H9 (cell line): ENCODE measurements around the gene CAMK2N2. TPM values are rescaled to one million over a fixed set of nuclear protein-coding genes. Genes with fewer than 3 reads are reported as not detected.

Experiments used
- DNase-seq: peaks from one replicate; pipeline ENCODE4 v3.0.0-alpha.2; 2017
- H2AFZ ChIP-seq: one replicate; pipeline ENCODE4 v1.6.1; 2013; ENCODE audit warnings: mild to moderate bottlenecking, low read length, control low read depth, moderate library complexity
- H2AK5ac ChIP-seq: 2 replicates; pipeline ENCODE4 v1.6.1; 2013; ENCODE audit warnings: low read length, control low read depth, mixed read lengths; ENCODE audit not compliant: insufficient read length
- H2BK120ac ChIP-seq: one replicate; pipeline ENCODE4 v1.6.1; 2013; ENCODE audit warnings: low read depth, mild to moderate bottlenecking, low read length, control low read depth, inconsistent platforms; ENCODE audit not compliant: poor library complexity, severe bottlenecking
- H2BK12ac ChIP-seq: 2 replicates; pipeline ENCODE4 v1.6.1; 2013; ENCODE audit warnings: low read length, control low read depth, mixed read lengths, low read depth; ENCODE audit not compliant: insufficient read length
- H2BK15ac ChIP-seq: 2 replicates; pipeline ENCODE4 v1.6.1; 2013; ENCODE audit warnings: low read depth, low read length, control low read depth
- H2BK20ac ChIP-seq: one replicate; pipeline ENCODE4 v1.6.1; 2013; ENCODE audit warnings: low read depth, mild to moderate bottlenecking, low read length, control low read depth, inconsistent platforms; ENCODE audit not compliant: poor library complexity, severe bottlenecking
- H2BK5ac ChIP-seq: 2 replicates; pipeline ENCODE4 v1.6.1; 2013; ENCODE audit warnings: low read length, control low read depth, mixed read lengths; ENCODE audit not compliant: insufficient read length
- H3K14ac ChIP-seq: 2 replicates; pipeline ENCODE4 v1.6.1; 2013; ENCODE audit warnings: low read length, control low read depth; ENCODE audit not compliant: insufficient read depth
- H3K18ac ChIP-seq: 2 replicates; pipeline ENCODE4 v1.6.1; 2013; ENCODE audit warnings: low read depth, mild to moderate bottlenecking, mixed read lengths, low read length, control low read depth; ENCODE audit not compliant: insufficient read length
- H3K23ac ChIP-seq: 2 replicates; pipeline ENCODE4 v1.6.1; 2013; ENCODE audit warnings: low read length, control low read depth, mixed read lengths, low read depth; ENCODE audit not compliant: insufficient read length
- H3K23me2 ChIP-seq: 2 replicates; pipeline ENCODE4 v1.6.1; 2013; ENCODE audit warnings: low read depth, mild to moderate bottlenecking, mixed read lengths, low read length, control low read depth; ENCODE audit not compliant: insufficient read length, poor library complexity, severe bottlenecking
- H3K27ac ChIP-seq: 2 replicates; pipeline ENCODE4 v1.5.1; 2013; ENCODE audit warnings: low read length, control low read depth, mixed read lengths, low read depth; ENCODE audit not compliant: insufficient read length
- H3K27me3 ChIP-seq: 2 replicates; pipeline ENCODE4 v1.6.1; 2013; ENCODE audit warnings: low read length, control low read depth, inconsistent platforms; ENCODE audit not compliant: insufficient read depth
- H3K4ac ChIP-seq: 2 replicates; pipeline ENCODE4 v1.6.1; 2013; ENCODE audit warnings: low read depth, mild to moderate bottlenecking, control low read depth, inconsistent platforms, low read length, moderate library complexity
- H3K4me1 ChIP-seq: 2 replicates; pipeline ENCODE4 v1.6.1; 2013; ENCODE audit warnings: low read length, control low read depth, inconsistent platforms; ENCODE audit not compliant: insufficient read depth
- H3K4me2 ChIP-seq: 2 replicates; pipeline ENCODE4 v1.6.1; 2013; ENCODE audit warnings: low read length, control low read depth, mixed read lengths; ENCODE audit not compliant: insufficient read length, insufficient read depth
- H3K56ac ChIP-seq: 2 replicates; pipeline ENCODE4 v1.6.1; 2013; ENCODE audit warnings: low read depth, mild to moderate bottlenecking, mixed read lengths, low read length, control low read depth; ENCODE audit not compliant: insufficient read length
- H3K79me1 ChIP-seq: 2 replicates; pipeline ENCODE4 v1.6.1; 2013; ENCODE audit warnings: low read depth, mild to moderate bottlenecking, moderate library complexity, low read length, control low read depth, inconsistent platforms; ENCODE audit not compliant: insufficient read depth, poor library complexity, severe bottlenecking
- H3K79me2 ChIP-seq: 2 replicates; pipeline ENCODE4 v1.6.1; 2013; ENCODE audit warnings: low read length, control low read depth, inconsistent platforms; ENCODE audit not compliant: insufficient read depth
- H3K9ac ChIP-seq: 2 replicates; pipeline ENCODE4 v1.6.1; 2013; ENCODE audit warnings: low read length, control low read depth, mixed read lengths; ENCODE audit not compliant: insufficient read length; ENCODE audit errors: extremely low read depth
- H3K9me3 ChIP-seq: one replicate; pipeline ENCODE4 v1.6.1; 2013; ENCODE audit warnings: low read depth, low read length, inconsistent platforms; ENCODE audit not compliant: control insufficient read depth
- H3T11ph ChIP-seq: one replicate; pipeline ENCODE4 v1.6.1; 2013; ENCODE audit warnings: mild to moderate bottlenecking, low read length, control low read depth, inconsistent platforms
- H4K20me1 ChIP-seq: one replicate; pipeline ENCODE4 v1.6.1; 2013; ENCODE audit not compliant: control insufficient read depth, insufficient read length, insufficient read depth
- H4K5ac ChIP-seq: 2 replicates; pipeline ENCODE4 v1.6.1; 2013; ENCODE audit warnings: low read depth, mild to moderate bottlenecking, mixed read lengths, low read length, control low read depth; ENCODE audit not compliant: insufficient read length
- H4K8ac ChIP-seq: replicated peaks from 2 replicates; pipeline ENCODE4 v1.6.1; 2013; ENCODE audit warnings: low read length, control low read depth, mixed read lengths, low read depth; ENCODE audit not compliant: insufficient read length
- H4K91ac ChIP-seq: 2 replicates; pipeline ENCODE4 v1.6.1; 2013; ENCODE audit warnings: low read depth, mild to moderate bottlenecking, moderate library complexity, mixed read lengths, low read length, control low read depth; ENCODE audit not compliant: insufficient read length
- H3K27ac Mint-ChIP-seq, 3 experiments: 2 replicates in 2 of 3; 3 replicates in 1 of 3; pipeline ENCODE4 v1.8.0; 2020 to 2021; ENCODE audit warnings: mixed read lengths in 3 of 3, mild to moderate bottlenecking in 1 of 3, moderate library complexity in 1 of 3
- H3K27me3 Mint-ChIP-seq: 2 replicates; pipeline ENCODE4 v1.8.0; 2021; ENCODE audit warnings: low read depth, mild to moderate bottlenecking, moderate library complexity, mixed read lengths
- H3K36me3 Mint-ChIP-seq, 3 experiments: 2 replicates in 2 of 3; 3 replicates in 1 of 3; pipeline ENCODE4 v1.8.0; 2020 to 2021; ENCODE audit warnings: low read depth in 3 of 3, mixed read lengths in 3 of 3; ENCODE audit not compliant: insufficient read depth in 1 of 3
- H3K4me1 Mint-ChIP-seq, 2 experiments: 2 replicates each; pipeline ENCODE4 v1.8.0; 2020; ENCODE audit warnings: mixed read lengths in 2 of 2
- H3K4me3 Mint-ChIP-seq, 2 experiments: 2 replicates in 1 of 2; 3 replicates in 1 of 2; pipeline ENCODE4 v1.8.0; 2020 to 2021; ENCODE audit warnings: mild to moderate bottlenecking in 2 of 2, mixed read lengths in 2 of 2, moderate library complexity in 1 of 2
- H3K9me3 Mint-ChIP-seq, 2 experiments: 2 replicates in 1 of 2; 3 replicates in 1 of 2; pipeline ENCODE4 v1.8.0; 2020; ENCODE audit warnings: mild to moderate bottlenecking in 2 of 2, mixed read lengths in 2 of 2, moderate library complexity in 1 of 2
- CTCF ChIP-seq: fragments of 200-600 bp; sonication (generic); conservative IDR thresholded peaks from 3 replicates; pipeline ENCODE4 v1.8.0; 2021; ENCODE audit warnings: antibody characterized with exemption, mild to moderate bottlenecking
- WGBS: extraction: QIAGEN DNeasy Blood & Tissue Kit; methylation state at CpG from one replicate; pipeline ENCODE4 v1.1.7; 2013; ENCODE audit warnings: missing lambda C conversion rate, low lambda C conversion rate, mixed read lengths; ENCODE audit not compliant: insufficient read length; ENCODE audit errors: extremely low coverage; 5-methylcytosine and 5-hydroxymethylcytosine counted together
- total RNA-seq: library from RNA; stranded (reverse); gene quantifications from 2 replicates; pipeline ENCODE4 v1.2.1, GENCODE V29; 2021

CAMK2N2 gene
- total RNA-seq, 1 experiment from 2014 or later: 12.6 TPM

- WGBS: no CpG with 5 or more reads among the region's 19 CpGs
- no peak overlapping the region for H2BK12ac ChIP-seq
- H3K4me1 ChIP-seq: no peaks in the 10 kb centered on the region
- no peak overlapping the region for H3K14ac ChIP-seq
- H4K20me1 ChIP-seq: no peaks in the 10 kb centered on the region
- H3K56ac ChIP-seq: no peak overlapping the region
- no peak for TF ChIP-seq CTCF
- no peak overlapping the region for H2BK120ac ChIP-seq
- H3K27me3 ChIP-seq: peaks cover 23% of the 10 kb centered on the region
- Mint-ChIP-seq H3K36me3 (no peaks in the 10 kb centered on the region; a peak in 1 of 7 replicates), H3K4me1 (peaks cover 0 to 8% of the 10 kb centered on the region in 2 experiments; a peak in 3 of 4 replicates), H3K27ac (no peak overlapping the region), H3K9me3 (no peaks in the 10 kb centered on the region), H3K27me3 (peaks cover 36% of the 10 kb centered on the region), H3K4me3 (no peak overlapping the region)
- no peak overlapping the region for H3K23ac ChIP-seq
- H3K9ac ChIP-seq: no peak overlapping the region
- H2AFZ ChIP-seq: no peak overlapping the region
- H3K9me3 ChIP-seq: no peaks in the 10 kb centered on the region
- H2BK5ac ChIP-seq: no peak overlapping the region
- H3T11ph ChIP-seq: no peak overlapping the region
- H3K79me2 ChIP-seq: no peaks in the 10 kb centered on the region
- H3K79me1 ChIP-seq: no peaks in the 10 kb centered on the region
- H3K4ac ChIP-seq: no peak overlapping the region
- no peak overlapping the region for H2BK20ac ChIP-seq
- no peak overlapping the region for H4K5ac ChIP-seq
- H4K91ac ChIP-seq: no peak overlapping the region
- H4K8ac ChIP-seq: no peak overlapping the region
- H3K23me2 ChIP-seq: peaks cover 11% of the 10 kb centered on the region
- H3K27ac ChIP-seq: no peak overlapping the region
- no peak overlapping the region for H3K18ac ChIP-seq
- H3K4me2 ChIP-seq: no peak overlapping the region
- H2BK15ac ChIP-seq: no peak overlapping the region
- DNase-seq: no peak
- no peak overlapping the region for H2AK5ac ChIP-seq
Observed at GRCh38 chr3:184234671-184235380, 26.5 kb downstream of the CAMK2N2 start.
